GM21447 (cell line): Measurements from ENCODE around the gene SAG.
"Not testable (repeated sequence)": the region's sequence is repeated elsewhere in the genome, so short reads cannot be mapped to it uniquely, and the experiment has no call there.

ENCODE experiments used
- ATAC-seq: cut with Tn5 transposase; IDR thresholded peaks from one replicate; pipeline ENCODE4 v1.9.1; 2021; ENCODE audit not compliant: unreplicated experiment

Gene SAG

DNA sequence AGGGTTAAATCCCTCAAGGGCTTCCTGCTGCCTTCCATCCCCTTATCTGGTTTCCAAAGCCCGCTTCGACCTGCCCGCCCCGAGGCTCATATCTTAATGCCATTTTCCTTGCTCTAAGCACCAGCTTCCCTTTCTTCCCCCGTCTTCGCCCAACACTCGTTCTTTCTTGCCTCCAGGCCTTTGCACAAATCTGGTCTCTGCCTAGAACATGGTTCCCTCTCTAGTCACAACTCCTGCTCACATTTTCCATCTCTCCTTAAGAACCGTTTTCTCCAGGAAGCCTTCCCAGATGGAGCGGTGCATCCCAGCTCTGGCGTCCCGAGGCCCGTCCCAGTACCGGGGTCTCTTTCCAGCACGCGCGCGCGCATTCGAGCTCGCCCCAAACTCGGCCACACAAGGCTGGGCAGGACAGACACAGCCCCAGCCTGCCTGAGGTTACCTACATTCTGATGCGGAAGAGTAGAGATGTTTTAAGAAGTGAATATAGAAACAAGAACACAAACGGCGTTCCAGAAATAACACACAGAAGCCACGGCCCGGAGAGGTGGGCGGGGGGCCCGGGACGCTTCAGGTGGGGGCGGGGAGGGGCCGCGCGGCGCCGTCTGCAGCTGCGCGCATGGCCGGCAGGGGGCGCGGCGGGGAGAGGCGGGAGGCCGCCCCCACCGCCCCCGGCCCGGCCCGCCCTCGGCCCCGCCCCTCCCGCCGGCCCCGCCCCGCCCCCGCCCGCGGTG lies 46.3 kb downstream of the SAG start, which contains the start of gene DGKD:
Gene DGKD, plus strand, starts transcription at position 726 of the 731 bp plus-strand sequence. CDS start 25 bp downstream, outside the sequence.
- ATAC-seq, result peak; percentile 30

DNA sequence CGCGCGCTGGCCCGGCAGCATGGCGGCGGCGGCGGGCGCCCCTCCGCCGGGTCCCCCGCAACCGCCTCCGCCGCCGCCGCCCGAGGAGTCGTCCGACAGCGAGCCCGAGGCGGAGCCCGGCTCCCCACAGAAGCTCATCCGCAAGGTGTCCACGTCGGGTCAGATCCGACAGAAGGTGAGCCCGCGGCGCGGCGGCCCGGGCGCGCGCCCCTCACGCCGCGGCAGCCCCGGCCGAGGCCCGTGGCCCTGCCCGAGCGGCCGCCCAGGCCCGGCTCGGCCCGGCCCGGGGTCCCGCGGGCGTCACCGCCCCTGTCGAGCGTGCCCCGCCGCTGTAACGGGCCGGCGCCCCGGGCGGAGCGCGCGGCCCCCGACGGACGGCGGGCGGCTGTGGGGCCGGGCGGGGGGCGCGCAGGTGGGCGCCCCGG lies 46.9 kb downstream of the SAG start:
- ATAC-seq, result peak; percentile 30

DNA sequence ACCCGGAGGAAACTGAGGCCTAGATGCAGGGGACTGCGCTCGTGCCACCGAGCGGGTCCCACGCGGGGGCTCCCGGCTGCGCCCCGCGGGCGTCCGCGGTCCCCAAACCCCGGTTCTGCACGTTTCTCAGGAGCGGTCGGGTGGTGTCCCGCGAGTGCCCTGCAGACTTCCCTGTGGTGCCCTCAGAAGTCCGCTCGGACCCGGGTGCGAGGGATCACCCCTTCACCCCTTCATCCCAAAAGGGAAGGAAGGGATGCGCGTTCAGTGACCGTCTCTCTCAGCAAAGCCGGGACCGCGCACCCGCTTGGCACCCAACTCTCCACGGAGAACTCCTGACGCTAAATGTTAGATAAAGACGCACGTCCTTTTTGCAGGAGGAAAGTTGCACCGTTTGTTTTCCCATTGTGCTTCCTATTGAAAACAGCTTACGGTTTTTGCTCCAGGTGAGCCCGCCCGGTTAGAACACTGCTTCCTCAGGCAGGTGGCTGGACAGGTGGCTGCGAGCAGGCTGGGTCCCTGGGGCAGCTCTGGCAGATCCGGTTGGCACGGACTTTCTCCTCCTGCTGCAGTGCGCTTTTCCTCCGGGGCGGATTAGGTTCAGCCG lies 47.5 kb downstream of the SAG start:
- ATAC-seq, result no peak

DNA sequence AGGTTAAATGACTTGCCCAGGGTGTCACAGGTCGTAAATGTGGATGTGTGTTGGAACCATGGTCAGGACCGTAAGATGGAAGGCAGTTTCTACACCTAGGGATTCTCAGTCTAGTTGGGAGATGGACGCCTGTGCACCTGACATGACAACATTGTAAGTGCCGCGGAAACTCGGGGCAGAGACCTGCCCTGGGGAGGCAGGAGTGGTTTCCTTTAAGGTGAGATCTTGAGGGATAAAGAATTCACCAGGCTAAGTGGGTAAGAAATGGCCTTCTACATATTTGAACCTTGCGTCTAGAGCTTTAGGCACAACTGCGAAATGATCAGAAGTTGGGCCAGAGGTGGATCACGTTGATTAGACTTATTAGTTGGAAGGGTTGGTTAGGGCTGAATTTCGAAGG lies 48.3 kb downstream of the SAG start:
- no peak for ATAC-seq

DNA sequence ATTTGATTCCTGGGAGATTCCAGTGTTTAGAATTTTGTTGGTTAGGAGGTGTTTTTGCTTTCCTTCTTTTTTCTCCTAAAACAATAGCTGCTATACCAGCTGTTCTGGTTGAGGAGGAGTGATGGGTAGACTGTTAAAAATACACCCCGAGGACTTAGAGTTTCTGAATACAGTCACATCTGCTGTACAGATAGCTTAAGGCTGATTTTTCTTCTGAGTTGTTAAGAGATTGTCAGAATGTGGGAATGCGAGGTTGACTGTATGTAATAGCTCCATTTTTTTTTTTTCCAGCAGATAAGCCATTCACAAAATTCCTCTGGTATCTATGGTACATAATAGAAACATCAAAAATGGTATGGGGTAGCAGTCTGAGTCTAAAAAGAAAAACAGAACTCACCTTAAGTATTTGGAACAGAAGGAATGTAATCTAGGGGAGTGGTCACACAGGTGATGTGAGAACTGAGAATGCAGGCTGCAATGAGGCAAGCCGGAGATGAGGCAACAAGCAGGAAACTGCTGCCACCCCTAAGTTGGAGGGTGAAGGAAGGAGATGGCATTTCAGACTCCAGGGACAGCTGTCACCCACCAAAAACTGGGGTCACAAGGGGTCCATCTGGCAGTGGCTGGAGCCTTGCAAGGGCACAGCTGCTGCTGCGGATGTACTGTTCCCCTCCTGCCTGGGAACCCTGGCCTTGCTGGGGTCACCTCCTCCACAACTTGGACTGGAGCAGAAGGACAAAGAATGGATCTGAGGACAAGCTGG lies 49.1 kb downstream of the SAG start:
- ATAC-seq, result no peak

DNA sequence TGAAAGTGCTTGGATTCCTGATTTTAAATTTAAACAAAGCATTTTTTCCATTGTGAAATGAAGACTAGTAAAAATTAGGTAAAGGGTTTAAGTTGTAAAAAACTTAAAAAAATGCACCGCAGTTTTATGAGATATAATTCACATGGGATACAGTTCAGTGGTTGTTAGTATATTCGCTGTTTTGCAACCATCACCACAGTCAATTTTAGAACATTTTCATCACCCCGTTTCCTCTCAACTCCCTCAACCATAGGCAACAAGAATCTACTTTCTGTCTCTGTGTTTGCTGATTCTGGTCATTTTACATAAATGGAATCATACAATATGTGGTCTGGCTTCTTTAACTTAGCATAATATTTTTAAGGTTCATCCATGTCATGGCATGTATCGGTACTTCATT lies 50.7 kb downstream of the SAG start:
- ATAC-seq, result no peak

DNA sequence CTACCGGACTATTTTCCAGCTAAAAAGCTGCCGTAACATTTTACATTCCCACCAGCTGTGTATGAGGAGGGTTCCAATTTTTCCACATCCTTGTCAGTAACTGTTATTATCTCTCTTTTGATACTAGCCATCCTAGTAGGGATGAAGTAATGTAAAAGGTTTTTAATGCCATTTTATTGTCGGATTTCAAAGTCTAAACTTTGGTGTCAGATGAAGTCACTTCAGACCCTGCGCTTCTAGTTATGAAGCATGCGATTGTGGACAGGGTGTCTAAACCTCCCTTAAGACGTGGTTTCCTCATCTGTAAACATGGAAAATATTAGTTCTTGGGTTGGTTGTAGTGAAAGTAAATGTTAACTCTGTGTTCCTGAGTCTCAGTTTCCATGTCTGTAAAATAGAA lies 51.3 kb downstream of the SAG start:
- no peak for ATAC-seq

DNA sequence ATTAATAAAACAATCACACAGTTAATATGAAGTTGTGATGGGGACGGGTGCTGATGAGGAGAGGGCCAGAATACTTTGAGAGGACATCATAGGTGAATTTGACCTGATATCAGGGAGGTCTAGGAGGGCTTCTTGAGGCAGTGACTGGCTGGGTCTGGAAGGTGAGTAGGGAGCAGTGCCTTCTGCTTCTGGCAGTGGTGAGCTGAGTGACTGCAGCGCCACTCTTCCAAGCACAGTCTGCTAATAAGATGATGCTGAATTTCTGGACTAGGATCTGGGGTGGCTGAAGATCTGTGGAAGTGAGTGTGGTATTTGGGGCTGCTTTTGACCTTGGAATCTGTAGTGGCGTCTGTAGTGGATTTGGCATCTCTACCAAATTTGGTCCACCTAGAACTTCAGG lies 52.2 kb downstream of the SAG start:
- ATAC-seq, result no peak

DNA sequence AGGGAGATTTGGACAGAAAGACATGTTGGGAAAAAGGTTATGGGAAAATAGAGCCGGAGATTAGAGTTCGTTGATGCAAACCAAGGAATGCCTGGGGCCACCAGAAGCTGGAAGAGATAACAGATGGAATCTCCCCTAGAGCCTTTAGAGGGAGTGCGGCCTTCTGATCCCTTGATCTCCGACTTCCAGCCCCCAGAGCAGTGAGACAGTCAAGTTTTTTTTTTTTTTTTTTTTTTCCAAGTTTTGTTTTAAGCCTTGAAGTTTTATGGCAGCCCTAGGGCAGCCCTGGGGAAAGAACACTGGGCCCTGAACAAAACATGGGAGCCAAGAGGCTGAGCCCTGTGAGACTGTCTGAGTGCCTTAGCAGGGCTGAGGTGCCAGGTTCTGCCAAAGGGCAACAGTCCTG lies 53.2 kb downstream of the SAG start:
- ATAC-seq, result no peak

DNA sequence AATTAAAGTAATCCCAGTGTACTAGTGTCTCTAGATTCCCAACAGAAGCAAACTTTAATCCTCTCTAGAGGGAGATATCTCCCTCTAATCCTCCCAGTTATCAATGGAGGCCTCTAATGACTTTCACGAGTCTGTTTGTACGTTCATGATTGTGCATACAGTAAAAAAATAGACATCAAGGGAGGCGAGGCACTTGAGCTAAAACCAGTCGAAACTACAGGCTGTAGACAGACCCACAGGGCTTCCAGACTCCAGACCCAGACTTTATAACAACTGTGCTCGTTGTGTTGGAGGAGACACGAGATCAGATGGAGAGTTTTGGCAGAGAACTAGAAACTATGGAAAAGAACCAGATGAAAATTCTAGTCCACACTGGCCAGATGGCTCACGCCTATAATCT lies 53.7 kb downstream of the SAG start:
- ATAC-seq, result no peak

DNA sequence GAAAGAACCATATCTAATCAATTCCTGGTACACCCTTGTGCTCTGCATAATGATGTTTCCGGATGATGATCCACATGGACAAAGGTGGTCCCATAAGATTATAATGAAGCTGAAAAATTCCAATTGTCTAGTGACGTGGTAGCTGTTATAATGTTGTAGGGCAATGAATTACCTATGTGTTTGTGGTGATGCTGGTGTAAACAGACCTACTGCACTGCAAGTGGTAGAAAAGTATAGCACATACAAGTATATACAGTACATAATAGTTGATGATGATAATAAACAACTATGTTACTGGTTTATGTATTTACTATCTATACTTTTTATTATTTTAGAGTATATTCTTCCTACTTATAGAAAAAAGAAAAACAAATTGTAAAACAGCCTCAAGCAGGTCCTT lies 55.1 kb downstream of the SAG start:
- no peak for ATAC-seq

DNA sequence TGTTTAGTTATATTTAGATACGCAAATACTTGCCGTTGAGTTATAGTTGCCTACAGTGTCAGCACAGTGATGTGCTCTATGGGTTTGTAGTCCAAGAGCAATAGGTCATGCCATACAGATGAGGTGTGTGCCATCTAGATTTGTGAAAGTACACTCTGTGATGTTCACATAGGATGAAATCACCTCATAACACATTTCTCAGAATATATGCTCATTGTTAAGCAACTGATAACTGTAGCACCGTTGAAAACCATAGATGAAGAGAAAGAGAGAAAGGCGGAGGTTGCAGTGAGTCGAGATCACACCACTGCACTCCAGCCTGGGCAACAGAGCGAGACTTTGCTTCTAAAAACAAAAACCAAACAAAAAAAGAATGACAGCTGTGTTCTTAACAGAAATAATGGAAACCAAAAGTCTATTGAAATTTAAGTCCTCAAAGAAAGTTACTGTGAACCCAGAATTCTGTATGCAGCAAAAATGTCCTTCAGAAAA lies 56.2 kb downstream of the SAG start:
- no peak for ATAC-seq

DNA sequence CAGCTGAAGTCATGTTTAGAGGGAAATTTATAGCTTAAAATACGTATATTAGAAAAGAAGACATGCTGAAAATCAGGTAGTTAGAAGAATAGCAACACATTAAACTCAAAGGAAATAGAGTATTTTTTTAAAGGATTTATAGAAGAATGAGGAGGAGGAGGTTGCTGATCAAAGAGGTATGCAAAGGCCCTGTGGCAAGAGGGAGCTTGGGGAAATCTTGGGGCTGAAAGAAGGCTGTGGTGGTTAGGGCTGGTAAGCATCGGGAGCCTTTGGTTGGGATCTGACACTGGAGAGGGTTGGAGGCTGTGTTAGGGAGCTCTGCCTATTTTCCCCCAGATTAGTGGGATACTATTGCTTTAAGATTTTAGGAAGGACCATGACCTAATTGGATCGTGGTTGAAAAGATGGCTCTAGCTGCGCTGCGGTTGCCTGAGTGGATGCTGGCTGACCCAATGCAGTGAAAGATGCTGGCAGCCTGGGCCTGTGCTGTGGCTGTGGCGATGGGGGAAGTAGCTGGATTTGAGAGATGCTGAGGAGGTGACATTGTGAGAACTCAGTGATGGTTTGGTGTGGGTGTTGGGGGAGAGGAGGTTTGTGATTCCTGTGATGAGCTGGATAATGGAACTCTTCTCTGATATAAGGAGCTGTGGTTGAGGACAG lies 58.4 kb downstream of the SAG start:
- no peak for ATAC-seq

DNA sequence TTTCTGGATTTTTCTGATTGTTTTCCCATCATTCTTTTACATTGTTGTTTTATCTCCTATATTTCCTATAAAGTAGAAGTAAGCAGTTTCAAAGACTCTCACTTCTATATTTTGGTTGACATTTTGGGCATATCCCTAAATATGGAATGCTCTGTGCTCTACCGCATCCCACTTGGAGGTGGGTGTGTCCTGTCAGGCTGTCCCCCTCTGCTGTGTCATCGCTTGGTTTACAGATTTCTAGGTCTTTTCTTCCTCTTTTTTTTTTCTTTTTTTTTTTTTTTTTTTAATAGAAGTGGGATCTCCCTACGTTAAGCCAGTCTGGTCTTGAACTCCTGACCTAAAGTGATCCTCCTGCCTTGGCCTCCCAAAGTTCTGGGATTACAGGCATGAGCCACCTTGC lies 60.0 kb downstream of the SAG start:
- ATAC-seq, result no peak

DNA sequence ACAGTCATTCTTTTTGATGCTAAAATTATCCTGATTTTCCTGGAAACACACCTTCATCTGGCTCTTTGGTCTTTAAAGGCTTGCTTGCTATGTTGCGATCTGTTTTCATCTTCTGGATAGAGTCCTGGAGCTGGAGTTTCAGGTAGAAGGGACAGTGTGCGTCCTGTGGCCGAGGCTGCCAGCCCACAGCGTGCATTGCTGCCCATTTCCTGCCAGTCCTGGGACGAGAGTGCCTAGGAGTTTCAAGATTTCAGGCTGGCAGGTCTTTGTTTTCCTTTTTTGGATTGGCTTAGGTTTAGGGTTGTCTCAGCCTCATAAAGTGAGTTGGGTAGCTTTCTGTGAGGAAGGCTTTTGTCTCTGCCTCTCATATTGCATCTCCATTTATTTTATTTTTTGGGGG lies 61.1 kb downstream of the SAG start:
- ATAC-seq, result no peak

DNA sequence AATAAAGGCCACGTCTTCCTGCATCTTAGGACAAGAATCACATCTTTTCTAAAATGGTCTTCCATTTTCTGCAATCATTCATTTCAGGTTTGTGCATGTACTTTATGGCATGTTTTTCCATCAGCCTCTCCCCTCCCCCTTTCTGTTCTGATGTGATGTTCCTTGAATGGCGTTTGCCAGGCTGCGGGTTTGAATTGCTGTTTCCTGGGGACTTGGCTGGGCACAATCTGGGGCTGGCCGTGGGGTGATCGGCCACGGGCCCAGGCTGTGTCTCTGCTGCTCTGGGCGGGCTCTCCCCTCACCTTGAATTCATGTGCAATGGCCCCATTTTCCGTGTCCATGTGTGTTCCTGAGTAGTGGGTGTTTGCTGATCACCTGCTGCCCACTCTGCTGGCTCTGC lies 61.8 kb downstream of the SAG start:
- no peak for ATAC-seq

DNA sequence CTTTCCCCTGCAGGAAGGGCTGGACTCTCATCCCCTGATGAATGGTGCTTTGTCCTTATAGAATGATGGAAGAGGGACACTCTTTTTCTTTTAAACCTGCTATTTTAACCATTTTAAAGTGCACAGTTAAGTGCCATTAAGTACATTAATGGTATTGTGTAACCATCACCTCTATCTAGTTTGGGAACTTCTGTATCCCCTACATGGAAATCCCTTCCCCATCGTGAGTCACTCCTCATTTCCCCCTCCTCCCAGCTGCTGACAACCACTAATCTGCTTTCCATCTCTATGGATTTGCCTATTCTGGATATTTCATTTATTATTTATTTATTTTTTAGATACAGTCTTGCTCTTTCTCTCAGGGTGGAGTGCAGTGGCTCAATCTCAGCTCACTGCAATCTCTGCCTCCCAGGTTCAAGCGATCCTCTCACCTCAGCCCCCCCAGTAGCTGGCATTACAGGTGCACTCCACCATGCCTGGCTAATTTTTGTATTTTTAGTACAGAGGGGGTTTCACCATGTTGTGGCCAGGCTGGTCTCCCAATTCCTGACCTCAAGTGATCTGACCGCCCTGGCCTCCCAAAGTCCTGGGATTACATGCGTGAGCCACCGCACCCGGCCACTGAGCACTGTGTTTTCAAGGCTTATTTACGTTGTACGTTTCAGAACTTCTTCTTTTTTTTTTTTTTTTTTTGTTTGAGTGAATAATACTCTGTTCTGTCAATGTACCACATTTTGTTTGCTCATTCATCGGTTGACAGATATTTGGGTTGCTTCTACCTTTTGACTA lies 62.5 kb downstream of the SAG start:
- ATAC-seq, result no peak

DNA sequence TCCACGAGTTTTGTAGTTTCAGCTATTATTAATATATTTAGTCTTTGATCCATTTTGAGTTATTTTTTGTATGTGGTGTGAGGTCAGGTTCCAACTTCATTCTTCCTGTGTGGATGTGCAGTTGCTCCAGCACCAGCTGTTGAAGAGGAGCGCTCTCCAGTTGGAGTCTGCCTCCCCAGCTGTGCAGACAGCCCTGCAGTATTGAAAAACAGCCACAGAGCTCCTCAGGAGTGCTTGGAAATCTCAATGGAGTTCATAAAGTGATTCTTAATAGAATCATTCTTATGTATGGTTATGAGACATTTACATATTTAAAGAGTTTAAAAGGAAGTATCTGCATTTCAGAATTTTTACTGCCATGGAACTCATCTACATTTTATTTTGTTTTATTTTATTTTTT lies 64.0 kb downstream of the SAG start:
- ATAC-seq, result no peak

DNA sequence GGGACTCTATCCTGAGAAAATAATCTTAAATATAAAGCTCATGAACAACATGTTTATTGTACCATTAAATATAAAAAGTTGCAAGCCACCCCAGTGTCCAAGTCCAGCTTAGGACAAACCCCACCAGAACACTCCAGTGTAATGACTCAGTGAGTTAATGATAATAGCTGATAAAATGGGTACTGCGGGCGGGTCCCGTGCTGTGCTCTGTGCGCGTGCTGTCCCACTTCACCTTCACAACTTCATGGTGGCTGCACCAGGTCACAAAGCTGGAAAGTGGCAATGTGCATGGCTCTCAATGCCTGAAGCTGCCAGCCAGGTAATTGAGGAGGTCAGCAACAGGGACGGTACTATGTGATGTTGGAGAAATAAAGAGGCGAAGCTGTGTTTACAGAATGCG lies 65.2 kb downstream of the SAG start:
- no peak for ATAC-seq

DNA sequence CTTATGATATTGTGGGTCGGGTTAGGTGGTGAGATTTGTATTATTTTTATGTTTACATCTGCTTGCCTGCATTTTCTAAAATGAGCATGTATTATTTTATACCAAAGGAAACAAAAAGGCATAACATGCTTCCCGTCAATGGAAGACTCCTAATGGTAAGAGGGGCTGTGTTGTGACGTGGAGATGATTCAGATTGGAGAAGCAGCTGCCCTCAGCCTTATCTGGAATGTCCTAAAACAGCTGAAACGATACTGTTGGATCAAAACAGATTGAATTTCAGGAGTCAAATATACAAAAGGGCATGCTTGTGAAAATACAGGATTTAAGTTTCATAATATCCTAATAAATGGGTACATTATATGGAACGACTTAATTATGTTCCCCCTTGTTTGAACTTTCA lies 65.7 kb downstream of the SAG start:
- ATAC-seq, result no peak

DNA sequence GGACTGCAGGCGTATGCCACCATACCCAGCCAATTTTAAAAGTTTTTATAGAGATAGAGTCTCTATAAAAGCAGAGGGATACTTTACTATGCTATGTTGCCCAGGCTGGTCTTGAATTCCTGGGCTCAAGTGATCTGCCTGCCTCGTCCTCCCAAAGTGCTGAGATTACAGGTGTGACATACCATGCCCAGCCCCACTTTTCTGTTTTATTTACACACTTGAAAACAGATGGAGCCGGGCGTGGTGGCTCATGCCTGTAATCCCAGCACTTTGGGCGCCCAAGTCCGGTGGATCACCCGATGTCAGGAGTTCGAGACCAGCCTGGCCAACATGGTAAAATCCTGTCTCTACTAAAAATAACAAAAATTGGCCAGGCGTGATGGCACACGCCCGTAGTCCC lies 67.2 kb downstream of the SAG start:
- not testable (repeated sequence) for ATAC-seq
